Mesenchymal stem cell (in vitro differentiated cells and primary cell): ENCODE measurements around the gene HERC2.
"Not testable (repeated sequence)": the region's sequence is repeated elsewhere in the genome, so short reads cannot be mapped to it uniquely, and the experiment has no call there.

Experiments
- DNase-seq: peaks from one replicate; pipeline ENCODE4 v3.0.0-alpha.2; 2013
- H2AFZ ChIP-seq: one replicate; pipeline ENCODE4 v1.6.1; 2013; ENCODE audit warnings: low read depth, mild to moderate bottlenecking, control low read depth, inconsistent platforms, low read length, moderate library complexity
- H2AK5ac ChIP-seq: 2 replicates; pipeline ENCODE4 v1.6.1; 2013; ENCODE audit warnings: low read length, moderate library complexity, mild to moderate bottlenecking, inconsistent platforms; ENCODE audit not compliant: severe bottlenecking
- H2BK120ac ChIP-seq: one replicate; pipeline ENCODE4 v1.6.1; 2013; ENCODE audit warnings: low read depth, mild to moderate bottlenecking, inconsistent platforms, low read length, moderate library complexity
- H2BK12ac ChIP-seq, 2 experiments: one replicate each; pipeline ENCODE4 v1.6.1; 2013; ENCODE audit warnings: inconsistent platforms in 2 of 2, low read length in 2 of 2, mild to moderate bottlenecking in 2 of 2, moderate library complexity in 2 of 2, control low read depth in 1 of 2
- H2BK15ac ChIP-seq: one replicate; pipeline ENCODE4 v1.6.1; 2013; ENCODE audit warnings: mild to moderate bottlenecking, low read depth, inconsistent platforms; ENCODE audit not compliant: poor library complexity, severe bottlenecking
- H2BK5ac ChIP-seq: 2 replicates; pipeline ENCODE4 v1.6.1; 2013; ENCODE audit warnings: low read depth, mild to moderate bottlenecking, low read length, control low read depth, inconsistent platforms; ENCODE audit not compliant: poor library complexity, severe bottlenecking
- H3K14ac ChIP-seq, 2 experiments: one replicate each; pipeline ENCODE4 v1.6.1; 2013; ENCODE audit warnings: inconsistent platforms in 2 of 2, low read length in 2 of 2, control low read depth in 1 of 2, mild to moderate bottlenecking in 1 of 2, moderate library complexity in 1 of 2
- H3K18ac ChIP-seq, 2 experiments: one replicate each; pipeline ENCODE4 v1.6.1; 2013; ENCODE audit warnings: inconsistent platforms in 2 of 2, low read length in 2 of 2, control low read depth in 1 of 2, low read depth in 1 of 2, mild to moderate bottlenecking in 1 of 2
- H3K23ac ChIP-seq, 2 experiments: one replicate each; pipeline ENCODE4 v1.6.1; 2013; ENCODE audit warnings: inconsistent platforms in 2 of 2, low read length in 2 of 2, mild to moderate bottlenecking in 2 of 2, moderate library complexity in 2 of 2, control low read depth in 1 of 2
- H3K27ac ChIP-seq: 2 replicates; pipeline ENCODE4 v1.5.1; 2013; ENCODE audit warnings: mild to moderate bottlenecking, moderate library complexity, low read length, control low read depth, inconsistent platforms; ENCODE audit not compliant: poor library complexity, severe bottlenecking
- H3K27me3 ChIP-seq, 2 experiments: 2 replicates each; pipeline versions ENCODE4 v1.6.1 to v1.7.0; 2013; ENCODE audit warnings: low read length in 2 of 2, mild to moderate bottlenecking in 2 of 2, moderate library complexity in 2 of 2, control low read depth in 1 of 2, inconsistent platforms in 1 of 2; ENCODE audit not compliant: control insufficient read depth in 1 of 2, insufficient read depth in 1 of 2
- H3K36me3 ChIP-seq, 2 experiments: 2 replicates each; pipeline versions ENCODE4 v1.6.1 to v1.7.0; 2013; ENCODE audit warnings: low read length in 2 of 2, control low read depth in 1 of 2, inconsistent platforms in 1 of 2, low read depth in 1 of 2, mild to moderate bottlenecking in 1 of 2; ENCODE audit not compliant: insufficient read depth in 2 of 2, control insufficient read depth in 1 of 2
- H3K4ac ChIP-seq, 2 experiments: one replicate each; pipeline ENCODE4 v1.6.1; 2013; ENCODE audit warnings: inconsistent platforms in 2 of 2, low read length in 2 of 2, mild to moderate bottlenecking in 2 of 2, moderate library complexity in 2 of 2, control low read depth in 1 of 2, low read depth in 1 of 2
- H3K4me1 ChIP-seq: 2 replicates; pipeline ENCODE4 v1.6.1; 2013; ENCODE audit warnings: low read depth, low read length, control low read depth; ENCODE audit not compliant: control insufficient read depth, insufficient read depth
- H3K4me2 ChIP-seq: 2 replicates; pipeline ENCODE4 v1.6.1; 2013; ENCODE audit warnings: low read length, mild to moderate bottlenecking, inconsistent platforms; ENCODE audit not compliant: poor library complexity, severe bottlenecking
- H3K4me3 ChIP-seq, 2 experiments: 2 replicates each; pipeline versions ENCODE4 v1.5.1 to v1.7.0; 2013; ENCODE audit warnings: low read length in 2 of 2, mild to moderate bottlenecking in 2 of 2, control low read depth in 1 of 2, low read depth in 1 of 2; ENCODE audit not compliant: insufficient read depth in 1 of 2
- H3K79me1 ChIP-seq: replicated peaks from 2 replicates; pipeline ENCODE4 v1.6.1; 2013; ENCODE audit warnings: mild to moderate bottlenecking, control low read depth, low read length, inconsistent platforms; ENCODE audit not compliant: poor library complexity, severe bottlenecking
- H3K9ac ChIP-seq: 2 replicates; pipeline ENCODE4 v1.7.0; 2013; ENCODE audit warnings: mild to moderate bottlenecking, low read length, moderate library complexity
- H3K9me3 ChIP-seq: 2 replicates; pipeline ENCODE4 v1.7.0; 2013; ENCODE audit warnings: mild to moderate bottlenecking, low read length; ENCODE audit not compliant: control insufficient read depth
- H4K8ac ChIP-seq: one replicate; pipeline ENCODE4 v1.6.1; 2013; ENCODE audit warnings: inconsistent platforms, mild to moderate bottlenecking, low read length, moderate library complexity
- H4K91ac ChIP-seq: one replicate; pipeline ENCODE4 v1.6.1; 2013; ENCODE audit warnings: mild to moderate bottlenecking, low read length, inconsistent platforms
- WGBS: methylation state at CpG from one replicate; pipeline ENCODE4 v1.1.7; 2013; ENCODE audit warnings: mixed read lengths; 5-methylcytosine and 5-hydroxymethylcytosine counted together

Gene HERC2

DNA sequence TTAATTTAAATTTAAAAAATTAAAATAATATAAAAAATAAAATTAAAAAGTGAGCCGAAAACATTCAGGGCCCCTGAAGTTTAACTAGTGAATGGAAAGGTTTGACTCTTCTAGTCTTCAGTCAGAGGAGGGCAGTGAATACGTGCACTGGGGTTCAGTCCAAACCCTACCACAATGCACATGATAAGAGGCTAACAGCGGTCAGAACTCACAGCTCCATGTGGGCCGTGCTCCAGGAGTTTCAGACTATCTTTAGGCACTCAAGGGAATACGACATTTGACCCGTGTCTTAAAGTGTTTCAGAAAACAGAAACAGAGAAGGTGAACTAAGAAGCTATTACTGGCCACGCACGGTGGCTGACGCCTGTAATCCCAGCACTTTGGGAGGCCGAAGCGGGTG, 11.5 kb downstream of the HERC2 start:
- not testable (repeated sequence) for DNase-seq, H3K4me3 ChIP-seq, H3K4me2 ChIP-seq, H2AK5ac ChIP-seq, H3K9ac ChIP-seq, H3K18ac ChIP-seq, H2BK12ac ChIP-seq, H2AFZ ChIP-seq, H2BK15ac ChIP-seq, H2BK5ac ChIP-seq, H3K14ac ChIP-seq, H3K9me3 ChIP-seq, H3K4ac ChIP-seq, H3K27me3 ChIP-seq, H4K91ac ChIP-seq, H3K27ac ChIP-seq, H3K79me1 ChIP-seq, H4K8ac ChIP-seq, H3K23ac ChIP-seq, H2BK120ac ChIP-seq, H3K4me1 ChIP-seq
- WGBS, result 75% methylated on average over 4 of the region's 11 CpGs
- peaks cover 4 to 25% of the 10 kb centered on the region in 2 experiments for H3K36me3 ChIP-seq

DNA sequence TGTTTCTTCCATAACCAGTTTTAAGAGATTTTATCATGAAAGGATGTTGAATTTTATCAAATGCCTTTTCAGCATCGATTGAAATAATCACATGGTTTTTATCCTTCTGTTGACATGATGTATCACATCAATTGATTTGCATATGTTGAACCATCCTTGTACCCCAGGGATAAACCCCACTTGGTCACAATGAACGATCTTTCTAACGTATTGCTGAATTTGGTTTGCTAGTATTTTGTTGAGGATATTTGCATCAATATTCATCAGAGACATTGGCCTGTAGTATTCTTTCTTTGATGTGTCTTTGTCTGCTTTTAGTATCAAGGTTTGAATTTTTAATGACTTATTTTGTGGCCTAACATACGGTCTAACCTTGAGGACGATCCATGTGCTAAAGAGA, 13.3 kb downstream of the HERC2 start:
- H3K14ac ChIP-seq, H3K4ac ChIP-seq, H4K8ac ChIP-seq, H3K9ac ChIP-seq, H3K27me3 ChIP-seq, H3K79me1 ChIP-seq, H4K91ac ChIP-seq, H2AFZ ChIP-seq, H2BK5ac ChIP-seq, H2AK5ac ChIP-seq, DNase-seq, H3K23ac ChIP-seq, H2BK120ac ChIP-seq, H2BK15ac ChIP-seq, H3K4me1 ChIP-seq, H2BK12ac ChIP-seq, H3K9me3 ChIP-seq, H3K4me3 ChIP-seq, H3K27ac ChIP-seq, H3K18ac ChIP-seq, H3K4me2 ChIP-seq: not testable (repeated sequence)
- peaks cover 2 to 14% of the 10 kb centered on the region in 2 experiments for H3K36me3 ChIP-seq
- WGBS, result 100% methylated on average over 3 of the region's 5 CpGs

DNA sequence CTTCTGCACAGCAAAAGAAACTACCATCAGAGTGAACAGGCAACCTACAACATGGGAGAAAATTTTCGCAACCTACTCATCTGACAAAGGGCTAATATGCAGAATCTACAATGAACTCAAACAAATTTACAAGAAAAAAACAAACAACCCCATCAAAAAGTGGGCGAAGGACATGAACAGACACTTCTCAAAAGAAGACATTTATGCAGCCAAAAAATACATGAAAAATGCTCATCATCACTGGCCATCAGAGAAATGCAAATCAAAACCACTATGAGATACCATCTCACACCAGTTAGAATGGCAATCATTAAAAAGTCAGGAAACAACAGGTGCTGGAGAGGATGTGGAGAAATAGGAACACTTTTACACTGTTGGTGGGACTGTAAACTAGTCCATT, 16.3 kb downstream of the HERC2 start:
- not testable (repeated sequence) for H3K4me2 ChIP-seq, H3K79me1 ChIP-seq, H2BK12ac ChIP-seq, H3K27me3 ChIP-seq, H3K18ac ChIP-seq, H3K23ac ChIP-seq, H2AFZ ChIP-seq, H3K14ac ChIP-seq, DNase-seq, H3K27ac ChIP-seq, H2BK120ac ChIP-seq, H3K9ac ChIP-seq, H3K4ac ChIP-seq, H2AK5ac ChIP-seq, H4K8ac ChIP-seq, H3K9me3 ChIP-seq, H3K4me3 ChIP-seq, H3K4me1 ChIP-seq, H2BK5ac ChIP-seq, H4K91ac ChIP-seq, H2BK15ac ChIP-seq
- whole genome bisulfite sequencing, result 100% methylated on average over 1 of the region's 2 CpGs
- H3K36me3 ChIP-seq, result peaks cover 2 to 11% of the 10 kb centered on the region in 2 experiments

DNA sequence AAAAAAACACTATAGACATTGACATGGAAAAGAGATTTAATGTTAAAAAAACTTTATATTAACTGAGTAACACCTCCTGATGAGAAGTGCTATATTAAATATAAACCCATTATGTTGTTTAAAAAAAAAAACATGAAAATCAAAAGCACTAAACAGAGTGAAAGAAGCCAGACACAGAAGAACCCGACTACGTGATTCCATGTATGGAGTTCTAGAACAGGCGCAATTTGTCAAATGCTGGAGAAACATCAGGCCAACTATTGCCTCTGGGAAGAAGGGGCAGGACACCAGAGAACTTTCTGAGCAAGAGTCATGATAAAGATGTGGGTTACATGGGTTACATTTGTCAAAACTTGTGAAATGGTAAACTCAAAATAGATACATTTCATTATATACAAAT, 24.5 kb downstream of the HERC2 start:
- not testable (repeated sequence) for H3K9me3 ChIP-seq, H3K79me1 ChIP-seq, H3K27me3 ChIP-seq, H3K14ac ChIP-seq, H2BK15ac ChIP-seq, H3K4me3 ChIP-seq, H3K27ac ChIP-seq, H3K18ac ChIP-seq, H3K4ac ChIP-seq, H3K4me1 ChIP-seq, H2BK5ac ChIP-seq, H3K23ac ChIP-seq, H2BK120ac ChIP-seq, H4K91ac ChIP-seq, H2AK5ac ChIP-seq, H3K4me2 ChIP-seq, H2AFZ ChIP-seq, H3K36me3 ChIP-seq, DNase-seq, H4K8ac ChIP-seq, H2BK12ac ChIP-seq, H3K9ac ChIP-seq
- WGBS, result 100% methylated on average over 3 of the region's 3 CpGs
